Nephron (organoid): ENCODE measurements around the gene PWWP2B.
A peak's percentile ranks its signal among the peaks of the same experiment; 100 is the strongest.

Source experiments
- H3K27ac Mint-ChIP-seq, 3 experiments: 2 replicates each; pipeline ENCODE4 v1.8.0; 2020; ENCODE audit warnings: mixed read lengths in 3 of 3, mild to moderate bottlenecking in 2 of 3, moderate library complexity in 1 of 3
- H3K27me3 Mint-ChIP-seq: 2 replicates; pipeline ENCODE4 v1.8.0; 2021; ENCODE audit warnings: low read depth, mild to moderate bottlenecking, moderate library complexity, mixed read lengths
- H3K36me3 Mint-ChIP-seq: 2 replicates; pipeline ENCODE4 v1.8.0; 2020; ENCODE audit warnings: low read depth, mixed read lengths
- H3K4me1 Mint-ChIP-seq: 2 replicates; pipeline ENCODE4 v1.8.0; 2020; ENCODE audit warnings: mixed read lengths
- H3K4me3 Mint-ChIP-seq, 3 experiments: 2 replicates each; pipeline ENCODE4 v1.8.0; 2020; ENCODE audit warnings: mild to moderate bottlenecking in 3 of 3, mixed read lengths in 3 of 3, moderate library complexity in 2 of 3
- H3K9me3 Mint-ChIP-seq: 2 replicates; pipeline ENCODE4 v1.8.0; 2020; ENCODE audit warnings: mixed read lengths
- TF ChIP-seq, protein P1 (sequence below), 3 experiments: fragments of 200-600 bp; sonication (generic); IDR thresholded peaks; one replicate each; pipeline ENCODE4 v1.5.0; 2021; ENCODE audit warnings: antibody characterized with exemption in 3 of 3; ENCODE audit not compliant: unreplicated experiment in 3 of 3

Gene PWWP2B

GRCh38 chr10:132397036-132397541, at the start of gene PWWP2B:
Gene PWWP2B, plus strand, starts transcription at chr10:132397200. Its CDS starts 27 bp downstream, at chr10:132397227.
- Mint-ChIP-seq H3K27me3 (no peaks in the 10 kb centered on the region), H3K4me3 (peak within 1 kb of the TSS; percentile 89), H3K4me1 (peaks cover 11% of the 10 kb centered on the region), H3K36me3 (no peaks in the 10 kb centered on the region), H3K9me3 (no peaks in the 10 kb centered on the region), H3K27ac (peak within 1 kb of the TSS; percentile 53 to 86 (median 75))
- TF ChIP-seq, protein P1, sequence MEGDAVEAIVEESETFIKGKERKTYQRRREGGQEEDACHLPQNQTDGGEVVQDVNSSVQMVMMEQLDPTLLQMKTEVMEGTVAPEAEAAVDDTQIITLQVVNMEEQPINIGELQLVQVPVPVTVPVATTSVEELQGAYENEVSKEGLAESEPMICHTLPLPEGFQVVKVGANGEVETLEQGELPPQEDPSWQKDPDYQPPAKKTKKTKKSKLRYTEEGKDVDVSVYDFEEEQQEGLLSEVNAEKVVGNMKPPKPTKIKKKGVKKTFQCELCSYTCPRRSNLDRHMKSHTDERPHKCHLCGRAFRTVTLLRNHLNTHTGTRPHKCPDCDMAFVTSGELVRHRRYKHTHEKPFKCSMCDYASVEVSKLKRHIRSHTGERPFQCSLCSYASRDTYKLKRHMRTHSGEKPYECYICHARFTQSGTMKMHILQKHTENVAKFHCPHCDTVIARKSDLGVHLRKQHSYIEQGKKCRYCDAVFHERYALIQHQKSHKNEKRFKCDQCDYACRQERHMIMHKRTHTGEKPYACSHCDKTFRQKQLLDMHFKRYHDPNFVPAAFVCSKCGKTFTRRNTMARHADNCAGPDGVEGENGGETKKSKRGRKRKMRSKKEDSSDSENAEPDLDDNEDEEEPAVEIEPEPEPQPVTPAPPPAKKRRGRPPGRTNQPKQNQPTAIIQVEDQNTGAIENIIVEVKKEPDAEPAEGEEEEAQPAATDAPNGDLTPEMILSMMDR (IDR thresholded peaks at IDR 0.05; ENCODE audit: unreplicated experiment in 3 of 3) = no peak

DNA sequence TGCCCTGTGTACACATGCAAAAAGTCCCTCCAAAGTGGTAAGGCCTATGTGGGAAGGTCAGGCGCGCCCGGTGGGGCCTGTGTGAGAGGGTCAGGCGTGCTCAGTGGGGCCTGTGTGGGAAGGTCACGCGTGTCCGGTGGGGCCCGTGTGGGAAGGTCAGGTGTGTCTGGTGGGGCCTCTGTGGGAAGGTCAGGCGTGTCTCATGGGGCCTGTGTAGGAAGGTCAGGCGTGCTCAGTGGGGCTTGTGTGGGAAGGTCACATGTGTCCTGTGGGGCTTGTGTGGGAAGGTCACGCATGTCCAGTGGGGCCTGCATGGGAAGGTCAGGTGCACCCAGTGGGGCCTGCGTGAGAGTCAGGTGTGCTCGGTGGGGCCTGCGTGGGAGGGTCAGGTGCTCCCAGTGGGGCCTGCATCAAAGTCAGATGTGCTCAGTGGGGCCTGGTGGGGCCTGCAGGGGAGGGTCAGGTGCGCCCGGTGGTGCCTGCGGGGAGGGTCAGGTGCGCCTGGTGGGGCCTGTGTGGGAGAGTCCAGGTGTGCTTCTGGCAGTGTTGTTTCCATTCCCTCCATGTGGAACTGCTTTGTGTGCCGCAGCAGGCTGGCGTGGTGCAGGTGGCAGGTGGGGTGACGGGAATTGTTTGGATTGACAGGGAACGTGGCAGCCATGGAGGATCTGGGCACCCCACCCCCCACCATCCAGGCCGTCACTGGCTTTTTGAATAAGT, 49.6 kb upstream of the PWWP2B start:
- no peaks in the 10 kb centered on the region for H3K9me3 Mint-ChIP-seq
- H3K4me1 Mint-ChIP-seq = no peaks in the 10 kb centered on the region

DNA sequence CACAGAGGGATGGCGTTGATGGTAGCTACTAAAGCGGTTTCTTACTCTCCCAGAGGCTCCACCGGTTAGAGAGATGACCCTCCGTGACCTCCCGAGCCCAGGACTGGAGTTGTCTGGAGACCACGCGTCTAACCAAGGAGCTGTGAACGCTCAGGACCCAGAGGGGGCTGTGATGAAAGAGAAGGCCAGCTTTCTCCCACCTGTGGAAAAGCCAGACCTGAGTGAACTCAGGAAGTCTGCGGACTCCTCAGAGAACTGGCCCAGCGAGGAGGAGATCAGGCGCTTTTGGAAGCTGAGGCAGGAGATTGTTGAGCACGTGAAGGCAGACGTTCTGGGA, 49.1 kb upstream of the PWWP2B start:
- no peak overlapping the region for H3K27ac Mint-ChIP-seq
- H3K36me3 Mint-ChIP-seq = peaks cover 48% of the 10 kb centered on the region
- no peak overlapping the region for H3K4me3 Mint-ChIP-seq
- H3K4me1 Mint-ChIP-seq = no peaks in the 10 kb centered on the region
- TF ChIP-seq, protein P1 (IDR thresholded peaks at IDR 0.05; ENCODE audit: unreplicated experiment in 3 of 3) = no peak
- H3K9me3 Mint-ChIP-seq = no peaks in the 10 kb centered on the region
- no peaks in the 10 kb centered on the region for H3K27me3 Mint-ChIP-seq

More for the DNA sequence above, 49.6 kb upstream of the PWWP2B start:
- no peaks in the 10 kb centered on the region for H3K27me3 Mint-ChIP-seq
- H3K4me3 Mint-ChIP-seq = no peak overlapping the region
- H3K36me3 Mint-ChIP-seq = peaks cover 48% of the 10 kb centered on the region
- TF ChIP-seq, protein P1 (IDR thresholded peaks at IDR 0.05; ENCODE audit: unreplicated experiment in 3 of 3) = no peak
- H3K27ac Mint-ChIP-seq = peak overlapping the region in 1 of 3 experiments; percentile 9

- no peak overlapping the region for H3K4me3 Mint-ChIP-seq
- H3K9me3 Mint-ChIP-seq = no peaks in the 10 kb centered on the region
- H3K4me1 Mint-ChIP-seq = no peaks in the 10 kb centered on the region
- H3K27me3 Mint-ChIP-seq = no peaks in the 10 kb centered on the region
- no peak overlapping the region for H3K27ac Mint-ChIP-seq
- H3K36me3 Mint-ChIP-seq = peaks cover 34% of the 10 kb centered on the region
- TF ChIP-seq, protein P1 (IDR thresholded peaks at IDR 0.05; ENCODE audit: unreplicated experiment in 3 of 3) = no peak
Measured at GRCh38 chr10:132349766-132350165, 47.2 kb upstream of the PWWP2B start.

GRCh38 chr10:132350391-132350790, 46.6 kb upstream of the PWWP2B start:
- Mint-ChIP-seq H3K27me3 (no peaks in the 10 kb centered on the region), H3K4me3 (no peak overlapping the region), H3K36me3 (peaks cover 30% of the 10 kb centered on the region), H3K4me1 (no peaks in the 10 kb centered on the region), H3K27ac (no peak overlapping the region), H3K9me3 (no peaks in the 10 kb centered on the region)
- TF ChIP-seq, protein P1 (IDR thresholded peaks at IDR 0.05; ENCODE audit: unreplicated experiment in 3 of 3) = no peak

DNA sequence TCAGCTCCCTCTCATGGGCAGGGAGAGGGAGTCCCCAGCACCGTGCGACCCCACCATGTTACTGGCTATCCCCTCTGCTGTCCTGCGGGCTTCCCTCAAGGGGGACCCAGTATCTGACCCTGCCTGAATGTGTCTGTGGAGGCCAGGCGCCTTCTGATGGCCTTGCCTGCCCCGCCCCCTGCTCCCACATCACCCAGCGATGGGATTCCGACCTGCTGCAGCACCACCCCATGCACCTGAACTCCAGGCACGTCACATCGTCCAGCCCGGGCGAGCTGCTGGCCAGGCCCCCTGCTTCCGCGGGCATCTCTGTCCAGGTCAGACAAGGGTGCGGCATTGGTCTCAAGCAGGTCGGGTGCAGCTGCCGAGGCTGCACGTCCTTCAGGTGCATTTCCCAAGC, 46.1 kb upstream of the PWWP2B start:
- no peak overlapping the region for H3K27ac Mint-ChIP-seq
- no peaks in the 10 kb centered on the region for H3K27me3 Mint-ChIP-seq
- H3K4me1 Mint-ChIP-seq = no peaks in the 10 kb centered on the region
- no peaks in the 10 kb centered on the region for H3K9me3 Mint-ChIP-seq
- H3K4me3 Mint-ChIP-seq = no peak overlapping the region
- TF ChIP-seq, protein P1 (IDR thresholded peaks at IDR 0.05; ENCODE audit: unreplicated experiment in 3 of 3) = no peak
- peaks cover 30% of the 10 kb centered on the region for H3K36me3 Mint-ChIP-seq
